Stimulated activated CD4-positive, alpha-beta T cell treated with anti-CD3 and anti-CD28 coated beads, Interleukin-12 subunit alpha, Interleukin-12 subunit beta, amount 100 ng/mL, for 4 hours (primary cell): Measurements from ENCODE around the gene DACT2.
"Not testable (repeated sequence)": the region's sequence is repeated elsewhere in the genome, so short reads cannot be mapped to it uniquely, and the experiment has no call there.

Experiments used
- DNase-seq: peaks from one replicate; pipeline ENCODE4 v3.0.0-alpha.2; 2020

Gene DACT2

DNA sequence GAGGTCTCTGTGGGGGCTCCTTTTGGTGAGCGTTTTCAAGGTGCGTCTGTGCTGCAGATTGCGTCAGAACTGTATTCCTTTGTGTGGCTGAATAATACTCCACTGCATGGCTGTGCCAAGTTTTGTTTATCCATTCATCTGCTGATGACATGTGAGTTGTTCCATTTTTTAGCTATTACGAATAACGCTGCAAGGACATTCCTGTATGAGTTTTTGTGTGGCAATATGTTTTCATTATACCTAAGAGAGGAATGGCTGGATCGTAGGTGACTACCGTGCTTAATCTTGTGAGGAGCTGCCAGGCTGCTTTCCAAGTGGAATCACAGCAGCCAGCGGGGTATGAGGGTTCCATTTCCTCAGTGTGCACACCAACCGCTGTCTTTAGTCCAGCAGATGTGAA, 1.1 kb upstream of the DACT2 start:
- DNase-seq = no peak

DNA sequence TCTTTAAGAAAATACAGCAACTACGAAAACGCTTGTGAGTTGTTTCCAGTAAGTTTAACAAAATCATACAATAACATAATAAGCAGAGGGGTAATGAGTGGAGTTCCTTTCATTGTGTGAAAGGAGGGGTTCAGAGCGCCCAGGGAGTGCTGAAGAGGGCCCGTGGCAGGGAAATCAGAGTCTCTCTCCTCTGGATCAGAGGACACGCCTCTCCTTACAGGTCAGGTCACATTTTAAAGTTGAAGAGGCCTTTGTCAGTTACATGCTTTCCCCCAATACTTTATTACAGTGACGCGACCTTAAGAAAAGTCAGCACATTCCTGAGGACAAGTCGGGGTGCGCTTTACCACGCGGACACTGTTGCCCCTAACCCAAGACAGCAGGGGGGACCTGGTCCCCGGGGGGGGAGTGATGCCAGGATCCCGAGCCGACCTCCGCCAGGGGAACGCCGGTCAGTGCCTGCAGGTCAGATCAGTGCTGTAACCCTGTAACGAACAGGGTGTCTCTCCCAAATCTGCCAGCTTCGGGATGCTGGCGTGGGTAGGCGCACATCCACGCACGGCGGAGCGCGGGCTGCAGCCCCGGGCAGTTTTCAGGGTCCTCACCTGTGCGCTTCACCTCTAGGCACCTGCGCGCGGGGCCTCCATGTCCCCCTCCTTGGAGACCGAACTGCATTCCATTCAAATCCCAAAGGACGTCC, 848 bp downstream of the DACT2 start:
- DNase-seq = no peak

DNA sequence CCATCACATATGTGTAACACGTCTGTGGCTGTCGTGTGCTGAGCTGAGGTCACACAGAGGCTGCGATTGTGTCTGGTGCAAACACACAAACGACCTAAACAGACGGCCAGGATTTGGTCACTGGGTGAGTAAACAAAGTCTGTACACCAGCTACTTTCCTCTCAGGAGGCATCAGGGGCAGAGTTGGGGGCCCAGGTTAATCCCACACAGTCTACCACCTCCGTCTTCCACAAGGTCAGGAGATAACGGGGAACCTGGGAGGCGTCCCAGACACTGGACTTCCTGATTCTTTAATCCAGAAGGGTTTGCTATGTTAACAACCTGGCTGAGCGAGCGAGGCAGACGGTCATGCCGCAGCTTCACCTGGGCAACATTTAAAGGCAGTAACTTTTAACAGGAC, 1.5 kb downstream of the DACT2 start:
- no peak for DNase-seq

DNA sequence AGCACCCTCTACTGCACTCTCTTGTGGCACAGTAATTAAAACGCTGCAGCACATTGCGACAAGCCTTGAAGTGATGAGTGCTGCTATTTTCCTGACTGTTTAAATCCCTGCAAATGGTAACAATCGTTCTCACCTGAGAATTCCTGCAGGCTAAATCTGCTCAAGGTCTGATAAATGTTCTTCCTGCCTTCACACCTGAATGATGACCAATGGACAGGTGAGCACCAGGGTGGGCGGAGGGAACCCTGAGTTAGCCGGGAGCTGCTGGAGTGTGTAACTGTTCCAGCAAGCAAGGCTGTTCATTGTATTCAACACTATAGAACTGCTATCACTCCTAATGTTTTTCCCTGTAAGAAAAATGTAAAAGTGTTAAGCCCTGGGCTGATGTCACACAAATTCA, 4.0 kb downstream of the DACT2 start:
- DNase-seq = no peak

DNA sequence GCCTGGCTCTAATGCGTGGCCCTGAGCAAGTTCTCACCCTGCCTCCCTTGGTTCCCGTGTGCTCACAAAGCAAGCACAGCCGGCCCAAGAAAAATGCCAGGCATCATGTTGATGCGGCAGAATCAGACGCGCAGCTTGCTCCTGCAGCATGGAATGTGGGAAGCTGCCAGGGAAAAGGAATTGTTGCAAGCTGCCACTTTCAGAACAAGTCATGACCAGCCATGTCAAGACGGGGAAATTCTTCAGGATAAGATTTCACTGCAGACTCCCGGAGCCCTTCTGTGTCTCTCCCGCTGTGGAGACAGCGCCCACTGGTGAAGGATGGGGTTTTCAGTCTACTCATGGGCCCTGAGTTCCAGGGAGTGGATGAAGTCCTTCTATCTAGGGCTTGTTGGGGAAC, 4.6 kb downstream of the DACT2 start:
- no peak for DNase-seq

DNA sequence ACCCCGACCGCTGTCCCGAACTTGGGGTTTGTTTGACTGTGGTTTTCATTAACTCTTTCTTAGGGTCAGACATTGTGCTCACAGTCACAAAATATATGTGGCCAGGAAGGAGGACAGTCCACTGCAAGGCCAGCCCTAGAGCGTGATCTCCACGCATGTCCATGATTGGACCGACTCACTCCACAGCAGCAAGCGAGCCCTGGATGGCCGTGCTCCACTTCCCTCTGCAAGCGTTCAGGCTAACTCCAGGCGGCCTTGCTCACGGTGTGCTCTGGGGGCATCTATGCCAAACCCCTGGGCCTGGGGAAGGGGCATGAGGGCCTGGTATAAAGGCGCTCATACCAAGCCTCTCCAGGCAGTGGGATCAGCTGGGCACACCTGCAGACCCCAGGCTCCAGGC, 5.6 kb downstream of the DACT2 start:
- no peak for DNase-seq

DNA sequence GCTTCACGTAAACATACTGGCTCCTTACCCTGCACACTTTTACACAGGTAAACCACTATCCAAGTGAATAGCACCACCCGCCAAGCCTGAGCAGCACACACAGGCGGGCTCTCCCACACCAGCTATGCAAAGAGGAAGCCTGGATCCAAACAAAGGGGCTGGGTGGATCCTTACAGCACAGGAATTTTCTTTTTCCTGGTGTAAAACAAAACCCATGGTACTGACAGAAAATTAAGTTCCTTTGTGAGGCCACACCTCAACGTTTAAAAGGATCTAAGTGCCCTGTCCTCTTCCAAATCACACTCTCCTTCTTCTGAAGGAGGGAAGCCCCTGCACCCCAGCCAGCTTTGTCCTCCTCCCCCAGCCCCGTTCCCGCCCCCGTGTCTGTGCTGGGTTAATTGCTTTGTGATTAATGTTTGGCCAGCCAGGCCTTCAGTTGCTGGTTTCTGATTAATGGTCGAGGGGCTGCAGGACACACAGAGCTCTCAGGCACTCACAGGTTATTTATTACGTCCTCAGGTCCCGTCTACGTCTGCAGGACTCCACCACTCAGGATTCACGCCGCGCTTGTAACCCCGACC, 6.1 kb downstream of the DACT2 start:
- no peak for DNase-seq

DNA sequence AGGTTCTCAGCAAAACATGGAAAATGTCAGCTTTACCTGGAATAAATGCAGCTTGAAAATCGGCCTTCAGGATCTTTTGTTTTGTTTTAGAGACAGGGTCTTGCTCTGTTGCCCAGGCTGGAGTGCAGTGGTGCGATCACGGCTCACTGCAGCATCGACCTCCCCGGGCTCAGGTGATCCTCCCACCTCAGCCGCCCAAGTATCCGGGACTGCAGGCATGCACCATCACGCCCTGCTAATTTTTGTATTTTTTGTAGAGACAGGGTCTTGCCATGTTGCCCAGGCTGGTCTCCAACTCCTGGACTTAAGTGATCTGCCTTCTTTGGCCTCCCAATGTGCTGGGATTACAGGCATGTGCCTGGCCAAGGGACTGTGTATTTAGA, 7.5 kb downstream of the DACT2 start:
- not testable (repeated sequence) for DNase-seq

DNA sequence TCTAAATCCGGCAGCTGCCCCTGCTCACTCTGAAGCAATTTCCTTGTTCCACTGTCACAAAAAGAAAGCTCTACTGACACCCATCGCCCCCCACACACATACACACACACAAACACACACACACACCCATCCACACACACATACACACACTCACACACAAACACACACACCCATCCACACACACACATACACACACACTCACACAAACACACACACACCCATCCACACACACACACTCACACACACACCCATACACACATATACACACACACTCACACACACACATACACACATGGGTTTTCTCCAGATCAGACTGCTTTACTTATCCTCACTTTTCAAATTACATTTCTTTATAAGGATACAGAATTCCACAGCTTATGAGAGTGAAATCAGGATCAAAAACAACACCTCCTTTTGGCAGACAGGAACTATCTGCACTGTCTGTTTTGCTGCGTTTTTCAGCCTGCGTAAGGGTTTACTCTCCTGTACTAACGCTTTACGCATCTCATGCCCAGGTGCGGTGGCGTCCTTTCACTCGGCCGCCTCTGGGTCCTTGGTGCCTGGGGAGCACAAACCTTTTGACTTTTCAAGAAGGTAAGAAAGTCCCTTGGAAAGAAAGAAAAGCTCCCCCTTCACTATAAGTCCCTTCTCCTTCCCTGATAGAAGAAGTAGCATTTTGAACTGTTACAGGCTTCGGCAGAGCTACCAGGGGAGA, 8.0 kb downstream of the DACT2 start:
- no peak for DNase-seq

DNA sequence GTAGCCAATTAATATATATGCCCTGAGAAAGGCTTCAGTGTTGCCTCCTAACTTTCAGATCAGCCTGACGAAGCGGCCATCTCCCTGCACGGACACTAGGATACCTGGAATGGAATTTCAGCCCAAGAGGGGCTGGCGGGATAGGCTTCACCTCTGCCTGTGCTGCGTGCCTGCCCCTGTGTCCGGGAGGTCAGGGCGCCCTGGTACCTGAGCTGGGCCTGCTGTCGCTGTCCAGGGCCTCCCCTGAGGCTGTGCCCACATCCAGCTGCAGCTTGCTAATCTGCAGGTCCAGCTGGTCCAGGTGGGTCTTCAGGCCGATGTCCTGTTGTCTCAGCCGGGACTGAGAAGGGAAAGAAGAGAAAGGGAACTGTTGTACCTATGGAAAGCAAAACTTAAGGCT, 8.6 kb downstream of the DACT2 start:
- no peak for DNase-seq

DNA sequence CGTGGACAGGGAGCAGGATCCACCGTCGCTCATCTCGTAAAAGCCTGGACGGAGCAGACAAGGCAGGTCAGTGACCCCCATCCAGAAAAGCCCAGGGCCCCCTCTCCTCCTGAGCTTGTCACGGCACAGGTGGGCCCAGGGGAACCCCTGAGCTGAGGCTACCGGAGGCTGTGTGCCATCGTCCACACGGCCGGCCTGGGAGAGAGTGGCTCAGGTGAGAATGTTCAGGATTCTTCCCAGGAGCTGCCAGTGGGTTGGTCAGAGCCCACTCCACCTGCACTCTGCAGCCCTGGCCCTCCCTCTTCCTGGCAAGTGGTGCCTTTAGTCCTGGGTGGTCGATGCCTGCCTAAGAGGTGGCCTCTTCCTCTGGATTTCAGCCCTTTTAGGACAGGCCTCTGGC, 9.2 kb downstream of the DACT2 start:
- no peak for DNase-seq

DNA sequence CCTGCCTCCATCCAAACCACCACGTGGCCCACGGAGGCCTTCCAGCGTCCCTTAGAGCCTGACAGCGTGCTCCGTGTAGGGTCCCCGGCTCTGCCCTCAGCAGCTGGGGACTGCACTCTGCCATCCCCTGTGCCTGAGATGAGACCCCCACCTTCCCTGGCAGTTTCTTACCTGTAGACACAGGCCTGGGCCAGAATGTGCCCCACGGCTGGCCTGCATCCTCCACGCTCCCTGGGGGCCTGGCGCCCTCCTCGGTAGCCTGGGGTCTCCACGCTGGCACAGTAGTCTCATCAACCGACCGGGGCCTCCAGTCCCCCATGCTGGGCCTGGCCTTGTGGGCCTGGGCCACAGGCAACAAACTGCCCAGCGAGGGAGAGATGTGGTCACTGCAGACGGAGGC, 9.6 kb downstream of the DACT2 start:
- DNase-seq = no peak

DNA sequence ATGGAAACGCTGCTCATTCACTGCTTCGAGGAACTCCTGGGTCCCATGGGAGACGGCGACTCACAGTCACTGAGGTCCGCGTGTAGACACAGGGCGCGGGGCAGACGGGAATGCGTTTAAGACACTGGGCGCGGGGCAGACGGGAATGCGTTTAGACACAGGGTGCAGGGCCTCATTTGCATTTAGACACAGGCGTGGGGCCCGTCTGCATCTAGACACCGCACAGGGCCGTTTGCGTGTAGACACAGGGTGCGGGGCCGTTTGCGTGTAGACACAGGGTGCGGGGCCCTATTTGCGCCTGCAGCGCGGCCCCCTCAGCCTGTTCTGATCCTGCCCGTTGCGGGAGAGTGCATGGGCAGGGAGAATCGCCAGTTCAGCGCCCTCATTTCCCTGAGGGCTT, 10.4 kb downstream of the DACT2 start:
- DNase-seq = no peak

DNA sequence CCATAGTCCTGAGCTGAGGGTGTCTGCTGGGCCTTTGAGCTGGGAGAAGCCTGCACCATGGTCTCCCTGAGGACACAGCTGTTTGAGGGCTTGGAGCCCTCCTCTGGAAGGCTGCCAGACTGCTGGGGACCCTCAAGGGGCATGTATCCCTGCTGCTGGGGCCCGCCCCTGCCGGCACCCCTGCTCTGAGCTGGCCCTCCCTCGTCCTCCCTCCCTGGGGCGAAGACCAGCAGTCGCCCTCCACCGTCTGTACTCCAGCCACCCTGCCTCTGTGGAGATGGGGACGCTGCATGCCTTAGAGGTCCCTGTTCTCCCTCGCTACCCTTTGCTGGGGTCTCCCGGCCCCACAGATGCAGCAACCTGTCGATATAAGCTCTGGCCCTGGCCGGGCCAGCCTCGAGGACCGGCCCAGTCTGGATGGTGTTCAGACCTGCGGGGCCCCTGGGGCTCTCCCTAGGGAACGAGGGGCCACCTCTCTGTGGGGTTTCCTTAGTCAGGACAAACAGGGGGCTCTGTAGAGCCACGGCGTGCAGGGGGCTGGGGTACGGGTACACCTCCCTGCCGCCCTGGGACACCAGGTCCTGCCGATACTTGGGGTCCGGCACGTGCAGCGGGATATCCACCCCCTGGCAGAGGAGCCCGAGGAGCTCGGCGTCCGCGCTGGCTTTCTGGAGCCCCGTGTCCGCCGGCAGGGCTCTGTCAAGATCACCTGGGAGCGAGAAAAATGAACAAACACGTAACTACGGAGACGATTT, 11.0 kb downstream of the DACT2 start:
- DNase-seq = no peak

DNA sequence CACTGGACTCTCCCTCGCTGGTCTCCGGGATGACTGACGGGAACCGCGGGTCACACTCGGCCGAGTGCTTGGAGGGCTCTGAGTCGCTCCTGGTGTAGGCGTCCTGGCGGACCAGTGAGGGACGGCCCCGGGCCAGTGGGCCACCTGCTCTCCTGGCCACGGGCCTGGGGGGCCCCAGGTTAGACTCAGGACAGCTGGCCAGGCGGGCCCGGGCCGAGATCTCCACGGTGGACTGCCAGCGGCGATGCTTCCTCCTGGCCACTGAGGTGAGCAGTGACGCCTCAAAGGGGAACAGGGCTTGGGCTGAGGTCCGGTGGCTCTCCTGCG, 11.9 kb downstream of the DACT2 start:
- DNase-seq = no peak

DNA sequence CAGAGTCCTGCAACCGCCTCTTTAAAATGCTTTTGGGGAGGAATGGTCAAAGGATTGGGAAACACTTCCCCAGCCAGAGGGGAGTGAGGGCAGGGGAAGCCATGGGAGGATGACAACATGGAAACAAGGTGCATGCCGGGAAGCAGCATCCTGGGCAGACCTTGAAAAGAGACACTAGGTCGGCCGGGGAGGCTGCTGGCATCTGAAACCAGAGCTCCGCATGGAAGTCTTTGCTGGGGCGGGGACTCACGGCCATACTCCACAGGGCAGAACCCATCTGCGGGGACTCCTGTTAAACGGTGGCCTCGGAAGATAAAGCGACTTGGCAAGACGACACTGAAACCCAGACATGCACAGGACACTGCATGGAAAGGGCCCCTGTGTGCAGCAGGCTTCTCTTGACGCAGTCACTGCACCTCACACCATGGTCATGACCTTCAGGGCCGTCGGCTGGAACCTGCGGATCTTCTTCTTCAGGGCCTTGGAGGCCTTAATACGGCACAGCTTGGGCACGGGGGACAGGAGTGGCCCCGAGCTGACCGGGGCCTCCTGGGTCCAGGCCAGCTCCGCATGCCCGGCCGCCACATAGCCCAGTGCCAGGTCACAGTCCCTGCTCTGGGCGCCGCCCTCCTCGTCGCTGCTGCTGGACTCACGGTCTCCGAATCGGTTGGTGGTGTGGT, 12.4 kb downstream of the DACT2 start:
- no peak for DNase-seq

DNA sequence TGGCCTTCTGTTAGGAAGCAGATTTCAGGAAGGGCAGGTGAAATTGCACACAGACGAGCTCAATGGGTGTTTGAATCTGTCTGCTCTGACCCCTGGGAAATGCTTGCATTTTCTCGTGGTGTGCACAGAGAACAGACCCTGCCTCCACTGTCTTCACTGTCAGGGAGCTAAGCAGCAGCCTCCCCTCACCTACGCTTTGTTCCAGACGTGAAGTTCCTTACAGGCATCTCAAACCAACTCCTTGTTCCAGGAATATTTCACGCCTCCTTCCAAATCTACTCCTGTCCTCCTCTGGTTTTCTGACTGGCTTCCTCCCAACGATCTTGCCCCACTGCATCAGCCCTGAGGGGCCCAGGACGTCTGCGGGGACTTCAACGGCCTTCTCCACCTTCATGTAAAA, 13.7 kb downstream of the DACT2 start:
- DNase-seq = no peak

DNA sequence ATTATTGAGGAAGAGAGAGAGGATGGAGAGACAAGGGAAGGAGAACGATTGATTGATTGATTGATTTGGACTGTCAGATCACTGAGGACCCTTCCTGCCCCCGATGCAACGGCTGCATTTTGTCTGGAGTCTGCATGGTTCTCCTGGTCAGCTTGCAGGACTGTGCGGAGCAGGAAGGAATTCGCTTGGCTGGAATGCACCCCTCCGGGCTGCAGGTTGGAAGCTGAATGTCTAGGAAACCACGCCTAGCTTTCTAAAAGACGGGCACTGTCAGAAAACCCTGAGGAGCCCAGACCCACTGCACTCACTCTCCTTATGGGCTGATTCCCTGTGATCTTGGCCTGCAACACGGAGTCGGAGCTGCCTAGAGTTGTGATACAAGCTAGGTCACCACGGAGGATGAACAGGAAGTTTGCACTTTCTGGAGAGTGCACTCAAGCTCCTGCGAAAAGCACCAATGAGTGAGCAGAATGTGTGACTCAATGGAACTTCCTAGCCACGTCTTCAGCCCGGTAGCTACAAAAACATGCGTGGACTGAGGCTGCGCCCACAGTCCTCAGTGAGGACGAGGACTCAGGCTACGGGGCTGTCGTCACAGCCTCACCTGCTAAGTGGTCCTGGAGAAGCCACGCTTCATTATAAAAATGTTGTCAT, 14.4 kb downstream of the DACT2 start:
- no peak for DNase-seq

DNA sequence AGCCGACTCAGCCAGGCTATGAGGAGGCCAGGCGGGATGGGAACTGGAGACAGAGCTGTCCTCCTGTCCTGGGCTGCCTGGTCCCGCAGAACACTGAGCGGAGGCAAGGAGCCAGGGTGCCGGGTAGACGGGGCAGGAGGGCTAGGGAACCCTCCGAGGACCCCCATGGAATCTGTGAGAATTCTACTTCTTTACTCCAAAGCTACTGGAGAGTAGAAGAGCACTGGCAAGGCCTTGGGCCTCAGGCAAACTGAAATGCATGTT, 14.9 kb downstream of the DACT2 start:
- no peak for DNase-seq

DNA sequence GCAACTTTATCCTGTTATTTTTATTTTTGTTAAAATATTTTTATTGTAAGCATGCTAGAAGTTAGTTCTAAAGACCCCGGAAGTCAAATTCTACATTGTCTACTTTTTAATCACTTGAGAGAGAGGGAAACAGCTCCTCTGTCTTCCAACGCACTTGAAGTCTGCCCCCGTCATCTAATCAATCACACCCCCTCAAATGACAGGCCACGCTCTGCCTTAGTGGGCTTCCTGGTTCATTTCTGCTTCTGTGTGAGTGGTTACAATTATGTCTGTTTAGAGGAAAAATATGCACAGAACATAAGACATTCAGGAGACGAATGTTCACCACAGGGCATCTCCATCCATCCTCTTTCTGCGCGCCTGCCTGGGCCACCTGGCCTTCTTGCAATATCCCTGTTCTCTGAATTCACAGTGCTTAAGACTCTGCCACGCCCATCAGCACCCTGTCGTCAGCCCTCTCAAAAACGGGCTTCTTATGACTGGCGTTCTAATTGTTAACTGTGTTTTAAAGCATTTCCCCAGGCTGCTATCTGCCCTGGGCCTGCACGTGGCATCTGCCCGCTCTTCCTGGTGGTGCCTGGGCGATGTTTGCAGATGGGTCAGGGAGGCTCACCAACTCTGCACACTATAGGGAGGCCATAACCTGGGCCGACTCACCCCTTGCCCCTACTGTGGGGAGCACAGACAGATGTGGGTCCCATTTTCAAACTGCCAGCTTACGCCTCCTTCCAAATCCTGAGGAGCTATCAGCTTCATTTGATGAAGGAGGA, 15.4 kb downstream of the DACT2 start:
- no peak for DNase-seq

DNA sequence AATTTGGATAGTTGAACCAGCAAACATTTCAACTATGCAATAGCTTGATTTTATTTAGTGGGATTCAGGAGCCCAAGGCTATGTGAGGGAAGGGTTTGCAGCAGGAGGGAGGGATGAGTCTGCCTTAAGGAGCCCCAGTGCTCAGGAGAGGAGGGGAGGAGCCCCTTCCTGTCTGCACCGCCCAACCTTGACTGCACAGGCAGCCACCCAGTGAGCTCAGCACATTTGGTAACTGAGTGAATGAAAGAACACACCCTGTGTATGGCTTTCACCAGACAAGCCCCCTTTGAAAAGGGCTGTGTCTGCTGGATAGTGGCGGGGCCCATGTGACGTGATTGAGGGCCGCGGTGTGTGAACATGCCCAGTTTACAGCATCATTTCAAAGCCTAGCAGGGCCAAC, 17.0 kb downstream of the DACT2 start:
- DNase-seq = no peak

DNA sequence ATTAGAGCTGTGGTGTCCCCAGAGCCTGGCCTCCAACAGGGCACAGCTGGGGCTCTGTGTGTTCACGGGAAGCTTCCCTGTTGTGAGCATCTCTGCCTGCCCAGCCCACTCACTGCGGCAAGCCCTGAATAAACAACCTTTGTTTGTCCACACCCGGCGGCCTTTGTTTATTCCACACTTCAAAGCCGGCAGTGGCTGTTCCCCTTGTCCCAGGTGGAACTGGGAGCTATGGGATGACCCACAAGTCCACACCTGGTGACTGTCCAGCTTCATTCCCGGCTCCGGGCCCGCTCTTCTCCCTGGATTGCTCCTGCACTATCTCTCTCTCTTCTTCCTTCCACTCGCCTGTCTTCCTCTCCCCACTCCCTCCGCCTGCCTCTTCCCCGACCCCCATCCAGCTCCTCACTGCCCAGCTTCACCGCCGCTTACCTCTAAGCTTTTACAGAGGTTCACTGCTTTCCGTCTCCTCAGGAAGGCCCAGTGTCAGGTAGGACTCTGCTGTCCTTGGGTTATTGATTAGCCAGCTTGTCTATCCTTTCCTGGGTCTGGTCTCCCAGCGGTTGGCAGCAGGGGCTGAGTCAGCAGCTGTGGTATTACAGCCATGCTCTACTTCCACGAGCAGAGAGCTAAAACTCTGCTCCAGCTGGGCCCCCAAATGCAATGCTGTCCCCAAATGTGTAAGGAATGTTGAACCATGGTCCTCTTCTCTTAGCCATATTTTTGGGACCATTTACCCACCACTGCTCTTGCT, 17.8 kb downstream of the DACT2 start:
- DNase-seq = no peak
